Stimulated activated CD8-positive, alpha-beta memory T cell treated with anti-CD3 and anti-CD28 coated beads, Interleukin-15, amount 100 ng/mL, for 48 hours (primary cell): Measurements from ENCODE around the gene MORF4L1.
"Not testable (repeated sequence)": the region's sequence is repeated elsewhere in the genome, so short reads cannot be mapped to it uniquely, and the experiment has no call there.

ENCODE experiments used
- DNase-seq, 2 donors: peaks; one replicate each; pipeline ENCODE4 v3.0.0-alpha.2; 2020; ENCODE audit warnings: low read depth in 2 of 2

Gene MORF4L1

GRCh38 chr15:78900819-78901533 lies 28.3 kb downstream of the MORF4L1 start:
- DNase-seq, result not testable (repeated sequence)

- DNase-seq, result not testable (repeated sequence)
These were observed 29.8 kb downstream of the MORF4L1 start for GRCh38 chr15:78902281-78903032.

- DNase-seq, result no peak
These were observed 32.1 kb downstream of the MORF4L1 start for GRCh38 chr15:78904599-78905358.

DNA sequence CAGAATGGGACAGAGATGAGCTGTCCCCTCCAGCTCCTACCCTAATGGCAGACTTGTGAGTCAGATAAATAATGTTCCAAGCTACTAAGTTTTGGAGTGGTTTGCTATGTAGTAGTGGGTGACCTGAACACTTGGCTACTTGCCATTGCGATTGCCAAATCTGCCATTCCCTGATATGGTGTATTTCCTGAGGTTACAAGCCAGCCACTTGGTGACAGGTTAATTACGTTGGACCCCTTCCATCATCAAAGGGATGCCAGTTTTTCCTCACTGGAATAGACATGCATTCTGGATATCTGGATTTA lies 33.6 kb downstream of the MORF4L1 start:
- no peak for DNase-seq

GRCh38 chr15:78907577-78907976 lies 34.9 kb downstream of the MORF4L1 start:
- DNase-seq, result no peak

GRCh38 chr15:78909160-78909695 lies 36.5 kb downstream of the MORF4L1 start:
- no peak for DNase-seq

GRCh38 chr15:78909791-78910228 lies 37.1 kb downstream of the MORF4L1 start:
- DNase-seq, result peak in 1 of 2 donors; percentile 4

DNA sequence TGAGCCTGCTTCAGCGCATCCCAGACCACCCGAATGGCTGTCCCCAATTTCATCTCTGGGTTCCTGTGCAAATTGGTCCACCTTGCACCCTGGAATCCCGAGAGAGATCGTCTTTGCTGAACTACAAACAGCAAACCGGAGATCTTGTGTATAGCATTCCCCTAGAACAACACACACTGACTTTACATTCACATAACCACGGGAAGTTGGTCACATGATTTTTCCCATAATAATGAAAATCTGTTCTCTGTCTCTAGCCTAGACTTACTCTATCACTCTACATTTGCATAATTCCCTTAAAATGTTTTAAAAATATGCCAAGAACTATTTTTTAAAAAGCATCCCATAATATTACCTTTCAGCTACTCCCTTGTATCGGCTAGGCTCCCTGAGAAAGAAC lies 37.6 kb downstream of the MORF4L1 start:
- no peak for DNase-seq

DNA sequence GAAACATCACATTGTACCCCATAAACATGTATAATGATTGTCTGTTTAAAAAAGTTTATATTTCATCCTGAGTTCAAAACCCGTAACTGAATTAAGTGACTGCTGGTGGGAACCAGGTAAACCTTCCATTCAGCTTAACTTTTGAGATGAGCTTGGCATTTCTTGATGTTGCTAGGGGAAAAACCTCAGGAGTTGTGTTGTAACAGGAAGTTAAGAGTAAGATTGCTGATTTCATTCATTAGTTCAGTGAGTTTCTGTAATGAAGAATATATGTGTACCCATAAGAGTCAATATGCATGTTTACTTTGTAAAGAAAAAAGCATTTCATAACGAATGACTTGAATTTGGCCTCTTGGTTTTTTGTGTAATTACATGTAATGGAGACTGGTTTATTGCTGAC lies 39.6 kb downstream of the MORF4L1 start:
- no peak for DNase-seq

DNA sequence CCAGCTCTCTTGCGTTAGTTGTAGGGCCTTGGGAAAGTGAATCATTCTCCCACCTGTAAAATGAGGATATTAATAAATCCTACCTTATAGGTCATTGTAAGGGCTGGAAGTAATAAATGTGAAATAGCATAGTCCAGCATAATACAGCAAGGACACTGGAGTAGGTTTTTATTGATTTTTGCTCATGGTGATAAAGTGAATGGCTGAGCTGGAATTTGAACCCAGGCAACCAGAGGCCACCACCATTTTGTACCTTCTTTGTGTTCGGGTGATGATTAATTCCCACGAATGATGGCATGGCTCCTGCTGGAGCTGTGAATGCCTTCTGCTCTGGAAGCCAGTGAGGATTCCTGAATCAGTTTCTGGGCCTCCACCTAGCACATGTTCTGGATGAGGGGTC lies 40.3 kb downstream of the MORF4L1 start:
- DNase-seq, result no peak

DNA sequence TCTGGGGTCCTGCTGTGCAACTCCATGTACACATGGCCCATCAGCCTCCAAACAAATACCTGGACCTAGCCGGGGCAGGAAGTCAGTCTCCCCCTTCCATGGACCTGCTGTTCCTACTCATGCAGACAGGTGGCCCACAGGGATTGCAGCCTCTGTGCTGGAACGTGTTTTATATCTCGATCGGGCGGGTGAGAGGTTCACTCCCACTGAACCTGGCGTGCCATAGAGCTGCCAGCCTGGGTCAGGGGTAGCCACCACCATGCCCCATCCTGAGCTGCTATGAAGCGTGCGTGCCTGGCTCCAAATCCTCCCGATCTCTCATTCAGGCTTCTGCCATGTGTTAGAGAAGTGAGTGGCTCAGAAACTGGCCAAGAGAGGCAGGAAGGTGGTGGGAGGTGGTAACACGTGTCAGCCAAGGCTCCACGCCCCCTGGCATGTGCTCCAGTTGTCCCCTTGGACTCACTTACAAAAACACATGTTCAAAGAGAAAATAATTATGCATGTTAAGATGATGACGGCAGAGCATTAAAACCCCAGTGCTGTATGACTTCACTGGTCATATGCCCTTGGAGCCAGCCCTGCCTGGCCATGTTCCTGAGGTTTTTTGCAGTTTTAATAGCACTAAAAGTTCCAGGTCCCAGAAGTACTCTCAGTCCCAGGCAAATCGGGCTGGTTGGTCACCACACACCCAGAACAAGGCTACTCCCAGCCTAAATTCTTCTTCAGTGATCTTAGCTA lies 41.5 kb downstream of the MORF4L1 start:
- no peak for DNase-seq

DNA sequence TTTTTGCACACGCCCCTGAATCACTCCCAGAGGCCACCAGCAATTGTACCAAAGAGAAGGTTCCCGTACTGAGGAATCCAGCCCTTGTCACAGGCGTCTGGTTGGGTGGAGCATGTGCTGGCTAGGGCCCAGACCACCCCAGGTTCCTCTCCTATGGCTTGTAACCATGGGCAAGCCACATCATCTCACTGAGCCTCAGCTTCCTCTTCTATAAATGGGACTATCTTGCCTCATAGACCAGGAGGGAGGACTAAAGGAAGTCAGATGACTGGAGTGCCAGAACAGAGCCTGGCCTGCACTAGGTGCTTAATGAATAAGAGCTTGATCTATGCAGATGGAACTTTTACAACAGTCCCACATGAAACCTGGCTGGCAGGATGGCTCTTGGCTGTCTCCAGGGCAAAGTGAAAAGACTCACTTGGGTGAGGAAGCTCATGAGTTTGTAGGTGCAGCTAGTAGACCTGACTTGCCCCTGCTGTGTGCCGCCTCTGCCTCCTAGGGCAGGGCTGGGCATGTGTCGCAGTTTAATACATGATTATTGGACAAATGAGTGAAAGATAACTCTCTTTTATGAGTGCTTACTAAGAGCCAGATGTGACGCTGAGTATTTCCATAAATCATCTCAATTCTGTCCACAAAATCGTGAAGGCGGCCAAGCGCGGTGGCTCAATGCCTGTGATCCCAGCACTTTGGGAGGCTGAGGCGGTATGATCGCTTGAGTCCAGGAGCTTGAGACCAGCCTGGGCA lies 42.8 kb downstream of the MORF4L1 start:
- DNase-seq, result no peak

- no peak for DNase-seq
These were observed 43.4 kb downstream of the MORF4L1 start for GRCh38 chr15:78916088-78916487.

GRCh38 chr15:78917888-78918287 lies 45.2 kb downstream of the MORF4L1 start:
- DNase-seq, result no peak

GRCh38 chr15:78921517-78921916 lies 48.8 kb downstream of the MORF4L1 start:
- DNase-seq, result no peak

DNA sequence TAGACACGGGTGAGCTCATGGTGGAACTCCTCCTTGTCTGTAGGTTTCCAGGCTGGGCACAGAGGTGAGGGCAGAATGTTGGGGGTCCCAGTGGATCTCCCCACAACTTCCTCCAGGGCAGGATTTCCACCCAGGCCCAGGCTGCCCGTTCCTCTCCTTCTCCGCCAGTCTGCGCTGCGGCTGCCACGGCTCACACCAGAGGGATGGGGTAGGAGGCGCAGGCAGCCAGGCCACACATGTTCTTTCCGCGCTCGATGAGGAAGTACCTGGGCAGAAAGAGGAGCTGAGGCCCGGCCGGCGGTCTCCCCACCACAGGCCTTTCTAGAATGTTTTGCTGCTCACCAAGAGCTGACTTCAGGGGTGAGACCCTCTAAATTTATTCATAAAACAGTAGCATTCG lies 49.2 kb downstream of the MORF4L1 start:
- DNase-seq, result no peak

- no peak for DNase-seq
These were observed 49.8 kb downstream of the MORF4L1 start for GRCh38 chr15:78922527-78922926.

DNA sequence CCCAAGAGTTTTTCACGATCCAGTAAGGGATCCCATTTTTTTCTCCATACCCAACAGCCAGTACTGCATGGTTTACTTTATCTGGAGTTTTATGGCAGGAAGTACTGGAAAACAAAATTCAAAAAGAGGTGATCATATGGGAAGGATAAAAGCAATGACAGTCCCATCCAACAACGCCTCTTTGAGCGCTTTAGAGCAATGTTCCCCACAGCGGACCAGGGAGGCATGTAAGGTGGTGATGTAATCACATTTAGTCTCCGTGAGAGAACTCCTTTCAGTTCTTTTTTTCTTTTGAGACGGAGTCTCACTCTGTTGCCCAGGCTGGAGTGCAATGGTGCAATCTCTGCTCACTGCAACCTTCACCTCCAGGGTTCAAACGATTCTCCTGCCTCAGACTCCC lies 50.3 kb downstream of the MORF4L1 start:
- DNase-seq, result no peak

GRCh38 chr15:78923480-78924360 lies 51.0 kb downstream of the MORF4L1 start:
- DNase-seq, result no peak

GRCh38 chr15:78925076-78925624 lies 52.5 kb downstream of the MORF4L1 start:
- no peak for DNase-seq
